OCI-LY7 (cell line): ENCODE measurements around the gene ATXN1. TPM values are rescaled to one million over a fixed set of nuclear protein-coding genes. Genes with fewer than 3 reads are reported as not detected.

Experiments used
- BruUV-seq: library from RNA; stranded (reverse); fragments of 400-500 nt; replicated peaks from 2 replicates; lab custom pipeline; 2021; lab: Mats Ljungman, UMichigan
- CTCF ChIA-PET: fragments of 300-600 bp; sonication (Branson Sonifier 250); formaldehyde crosslinking; loops from one replicate; lab custom pipeline; 2022; ENCODE audit warnings: antibody characterized with exemption; ENCODE audit not compliant: unreplicated experiment; lab: Charles Lee
- POLR2A ChIA-PET: fragments of 300-600 bp; sonication (Branson Sonifier 250); formaldehyde crosslinking; loops from one replicate; lab custom pipeline; 2022; ENCODE audit warnings: antibody characterized with exemption; lab: Charles Lee
- DNase-seq: peaks from one replicate; pipeline ENCODE4 v3.0.0-alpha.2; 2015; ENCODE audit warnings: low spot score
- H2AFZ ChIP-seq: fragments of 200-600 bp; sonication (generic), shearing (Covaris generic); 2 replicates; pipeline ENCODE4 v1.6.1; 2014; ENCODE audit warnings: mild to moderate bottlenecking, antibody characterized with exemption, low read length, moderate library complexity
- H3K27ac ChIP-seq: fragments of 200-600 bp; sonication (generic); 2 replicates; pipeline ENCODE4 v1.5.1; 2014; ENCODE audit warnings: mixed run types, low read depth, mild to moderate bottlenecking, moderate library complexity, low read length, inconsistent platforms; ENCODE audit not compliant: poor library complexity, severe bottlenecking
- H3K36me3 ChIP-seq: fragments of 200-600 bp; sonication (generic); 2 replicates; pipeline ENCODE4 v1.6.1; 2014; ENCODE audit warnings: mild to moderate bottlenecking, antibody characterized with exemption, low read length, moderate library complexity, mixed read lengths; ENCODE audit not compliant: insufficient read depth
- H3K4me1 ChIP-seq: fragments of 200-600 bp; sonication (generic); 2 replicates; pipeline ENCODE4 v1.5.1; 2014; ENCODE audit warnings: mild to moderate bottlenecking, low read length; ENCODE audit not compliant: insufficient read depth, poor library complexity, severe bottlenecking
- H3K4me2 ChIP-seq: fragments of 200-600 bp; sonication (generic); 2 replicates; pipeline ENCODE4 v1.6.1; 2014; ENCODE audit warnings: mild to moderate bottlenecking, low read length
- H3K4me3 ChIP-seq: fragments of 200-600 bp; sonication (generic); 2 replicates; pipeline ENCODE4 v1.5.1; 2014; ENCODE audit warnings: mild to moderate bottlenecking, low read depth, low read length; ENCODE audit not compliant: poor library complexity, severe bottlenecking
- H3K79me2 ChIP-seq: fragments of 200-600 bp; sonication (generic); 2 replicates; pipeline ENCODE4 v1.6.1; 2016; ENCODE audit warnings: low read depth, mild to moderate bottlenecking, low read length, moderate library complexity, mixed read lengths; ENCODE audit not compliant: insufficient read depth
- H3K9me2 ChIP-seq: fragments of 200-600 bp; sonication (generic); 2 replicates; pipeline ENCODE4 v1.6.1; 2016; ENCODE audit warnings: mild to moderate bottlenecking, low read length, mixed read lengths; ENCODE audit not compliant: insufficient read depth
- H3K9me3 ChIP-seq: fragments of 200-600 bp; sonication (generic); 2 replicates; pipeline ENCODE4 v1.6.1; 2014; ENCODE audit warnings: mild to moderate bottlenecking, mixed run types, low read length, mixed read lengths
- H4K20me1 ChIP-seq: fragments of 200-600 bp; sonication (generic); 2 replicates; pipeline ENCODE4 v1.6.1; 2014; ENCODE audit warnings: mild to moderate bottlenecking, antibody characterized with exemption, low read length, moderate library complexity, mixed read lengths; ENCODE audit not compliant: insufficient read depth
- CTCF ChIP-seq: fragments of 200-600 bp; sonication (generic); conservative IDR thresholded peaks from 2 replicates; pipeline ENCODE4 v1.5.1; 2014; ENCODE audit warnings: mild to moderate bottlenecking, antibody characterized with exemption, low read length, moderate library complexity, mixed read lengths
- EZH2phosphoT487 ChIP-seq: fragments of 200-600 bp; sonication (generic); IDR thresholded peaks from 2 replicates; pipeline ENCODE4 v1.6.1; 2018; ENCODE audit warnings: low read depth, borderline replicate concordance, mild to moderate bottlenecking, mixed run types, antibody characterized with exemption, low read length, moderate library complexity, mixed read lengths
- intact Hi-C: fragments of 100-400 bp; cut with micrococcal nuclease; formaldehyde crosslinking; loops from one replicate; pipeline ENCODE4 v1.10.0; 2022; ENCODE audit not compliant: unreplicated experiment
- total RNA-seq, 2 experiments: library from RNA; depleted of rRNA in 1 of 2; stranded (reverse); fragments of >200 nt in 1 of 2; shearing (Covaris generic) in 1 of 2; gene quantifications; 2 replicates each; pipeline ENCODE4 v1.2.3, GENCODE V29; 2014 to 2022

The ATXN1 gene
- total RNA-seq, 2 experiments from 2014 or later, result not detected

DNA sequence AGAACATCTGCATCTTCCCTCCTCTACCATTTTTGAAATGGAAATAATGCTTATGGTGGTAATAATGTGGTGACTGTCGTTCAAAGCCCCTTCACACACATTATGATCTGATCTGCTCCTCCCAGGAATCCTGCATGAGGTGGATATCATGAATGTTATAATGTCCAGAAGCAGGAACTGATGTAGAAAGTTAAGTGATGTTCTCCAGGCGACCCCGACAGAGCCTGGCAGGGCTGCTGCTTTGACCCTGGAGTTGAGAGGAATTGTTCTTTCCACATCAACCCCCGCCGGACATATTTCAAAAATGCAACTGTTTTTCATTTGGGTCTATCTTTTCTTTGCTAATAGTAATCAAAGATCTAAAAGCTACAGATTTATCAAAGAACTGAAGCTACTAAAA lies 391.3 kb downstream of the ATXN1 start:
- Histone ChIP-seq H3K4me1 (no peaks in the 10 kb centered on the region), H3K4me3 (no peak overlapping the region), H2AFZ (no peak overlapping the region), H4K20me1 (no peaks in the 10 kb centered on the region), H3K27ac (no peak overlapping the region), H3K79me2 (no peaks in the 10 kb centered on the region), H3K9me3 (no peaks in the 10 kb centered on the region), H3K36me3 (no peaks in the 10 kb centered on the region), H3K4me2 (no peak overlapping the region), H3K9me2 (no peaks in the 10 kb centered on the region)
- no peak for DNase-seq
- ChIA-PET POLR2A (no interaction called here), CTCF (no interaction called here)
- BruUV-seq, result no TSS peak
- TF ChIP-seq EZH2phosphoT487 (no peak), CTCF (no peak)
- intact Hi-C loops, result no loop called here

DNA sequence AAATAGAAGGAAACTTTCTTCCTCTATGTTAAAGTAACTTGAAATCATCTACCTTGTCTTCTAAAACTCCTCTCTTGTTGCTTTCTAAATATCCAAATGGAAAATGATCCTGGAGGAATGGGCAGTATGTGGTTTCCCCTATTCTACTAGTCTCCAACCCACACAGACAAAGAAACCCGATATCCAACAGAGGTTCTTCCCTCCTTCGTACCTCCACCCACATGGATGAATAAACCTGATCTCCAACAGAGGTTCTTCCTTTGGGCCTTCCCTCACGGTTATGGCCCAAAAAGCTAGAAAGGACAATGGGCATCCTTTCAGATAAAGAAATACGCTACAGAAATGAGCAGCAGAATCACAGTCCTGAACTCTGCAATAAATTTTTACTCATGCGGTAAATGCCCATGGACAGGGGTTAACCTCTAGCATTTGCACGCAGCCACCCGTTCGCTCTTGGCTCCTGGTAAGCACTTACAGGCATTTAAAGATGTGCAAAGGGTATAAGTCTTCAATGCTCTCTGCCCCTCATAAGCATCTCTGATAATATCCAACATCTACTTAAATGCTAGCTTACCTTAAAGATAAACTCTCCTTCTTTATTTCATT lies 392.0 kb downstream of the ATXN1 start:
- Histone ChIP-seq H3K9me3 (no peaks in the 10 kb centered on the region), H3K4me2 (no peak overlapping the region), H3K36me3 (no peaks in the 10 kb centered on the region), H3K27ac (no peak overlapping the region), H3K4me1 (no peaks in the 10 kb centered on the region), H4K20me1 (no peaks in the 10 kb centered on the region), H3K9me2 (no peaks in the 10 kb centered on the region), H3K79me2 (no peaks in the 10 kb centered on the region), H3K4me3 (no peak overlapping the region), H2AFZ (no peak overlapping the region)
- no TSS peak for BruUV-seq
- POLR2A ChIA-PET, result interaction anchor here (0.6 kb wide), 1 partner anchor 574 kb away, joined by 4 read pairs; no protein-coding TSS in a partner anchor
- no peak for DNase-seq
- intact Hi-C loops, result no loop called here
- CTCF ChIA-PET, result no interaction called here
- TF ChIP-seq EZH2phosphoT487, result no peak
- no peak for TF ChIP-seq CTCF

GRCh38 chr6:16367571-16367970 lies 393.7 kb downstream of the ATXN1 start:
- H3K4me2 ChIP-seq, result no peak overlapping the region
- CTCF ChIA-PET, result no interaction called here
- H3K4me1 ChIP-seq, result no peaks in the 10 kb centered on the region
- intact Hi-C loops, result no loop called here
- no peak overlapping the region for H3K27ac ChIP-seq
- BruUV-seq, result no TSS peak
- H3K9me3 ChIP-seq, result no peaks in the 10 kb centered on the region
- H3K9me2 ChIP-seq, result no peaks in the 10 kb centered on the region
- no peak for DNase-seq
- H2AFZ ChIP-seq, result no peak overlapping the region
- no peaks in the 10 kb centered on the region for H3K36me3 ChIP-seq
- TF ChIP-seq EZH2phosphoT487 (no peak), CTCF (no peak)
- no peaks in the 10 kb centered on the region for H3K79me2 ChIP-seq
- no peaks in the 10 kb centered on the region for H4K20me1 ChIP-seq
- H3K4me3 ChIP-seq, result no peak overlapping the region
- POLR2A ChIA-PET, result interaction anchor here (0.6 to 1.0 kb wide), 2 partner anchors 15 to 447 kb away, joined by 3 to 4 read pairs; no protein-coding TSS in a partner anchor
